Measurements from ENCODE around the gene KIAA2012. TPM values are rescaled to one million over a fixed set of nuclear protein-coding genes. Genes with fewer than 3 reads are reported as not detected.

Gene KIAA2012
- total and polyA plus RNA-seq, 2 of the 8 experiments (the other 6 are each of a cell fraction or from before 2014, with no cell fraction given): not detected

- Histone ChIP-seq H3K56ac (replicated peaks; ENCODE audit: insufficient read length, low read depth, low read length) (no peak overlapping the region), H3K27ac (ENCODE audit: low read depth, low read length) (no peak overlapping the region), H2BK12ac (ENCODE audit: low read depth, low read length) (no peak overlapping the region), H4K20me1 (replicated peaks in 1 of 2; ENCODE audit: control insufficient read depth in 1 of 2, insufficient read depth in 2 of 2, low read length in 2 of 2) (no peaks in the 10 kb centered on the region), H3K4me2 (ENCODE audit: insufficient read depth in 1 of 2, low read depth in 2 of 2, low read length in 2 of 2) (no peak overlapping the region), H3K4me1 (replicated peaks in 1 of 4; ENCODE audit: control insufficient read depth in 3 of 4, insufficient read depth in 4 of 4, low read length in 3 of 4) (no peaks in the 10 kb centered on the region), H3K14ac (ENCODE audit: insufficient read length) (no peak overlapping the region), H3K18ac (ENCODE audit: extremely low read depth, low read length) (no peak overlapping the region), H3K23ac (ENCODE audit: insufficient read length) (no peak overlapping the region), H3K79me1 (ENCODE audit: low read depth, low read length) (no peaks in the 10 kb centered on the region), H3K27me3 (replicated peaks in 1 of 4; ENCODE audit: control insufficient read depth in 3 of 4, extremely low read depth in 1 of 4, insufficient read depth in 3 of 4, low read length in 3 of 4) (no peaks in the 10 kb centered on the region), H3K4ac (replicated peaks; ENCODE audit: insufficient read length, low read depth, low read length) (no peak overlapping the region), H2BK20ac (ENCODE audit: low read length) (no peak overlapping the region), H4K5ac (ENCODE audit: insufficient read length, low read depth, low read length) (no peak overlapping the region), H2BK5ac (ENCODE audit: low read depth, low read length) (no peak overlapping the region), H3K9me3 (ENCODE audit: insufficient read depth in 2 of 2, low read depth in 1 of 2, low read length in 1 of 2) (no peaks in the 10 kb centered on the region), H2AK5ac (ENCODE audit: low read depth, low read length) (no peak overlapping the region), H2BK15ac (ENCODE audit: low read length) (no peak overlapping the region), H3K4me3 (ENCODE audit: extremely low read depth in 1 of 4, insufficient read depth in 2 of 4, low read depth in 3 of 4, low read length in 4 of 4) (no peak overlapping the region), H2BK120ac (replicated peaks; ENCODE audit: low read depth, low read length) (no peak overlapping the region), H3K9ac (replicated peaks in 1 of 4; ENCODE audit: extremely low read depth in 1 of 4, low read depth in 3 of 4, low read length in 3 of 4) (no peak overlapping the region), H3K23me2 (ENCODE audit: low read depth, low read length) (no peaks in the 10 kb centered on the region), H3K36me3 (ENCODE audit: control insufficient read depth in 2 of 4, insufficient read depth in 4 of 4, low read length in 3 of 4) (no peaks in the 10 kb centered on the region), H3K79me2 (ENCODE audit: control insufficient read depth in 1 of 2, insufficient read depth in 2 of 2, low read length in 2 of 2) (no peaks in the 10 kb centered on the region), H4K8ac (ENCODE audit: extremely low read depth, insufficient read depth, low read length) (no peak overlapping the region), H4K91ac (replicated peaks; ENCODE audit: insufficient read length, low read length) (no peak overlapping the region), H2AFZ (ENCODE audit: low read length) (no peak overlapping the region)
- ChIA-PET POLR2A (ENCODE audit: partially characterized antibody) (interaction anchor here (1.1 kb wide), 1 partner anchor 11 kb away, joined by 3 read pairs; no protein-coding TSS in a partner anchor), CTCF (ENCODE audit: partially characterized antibody) (no interaction called here)
- FAIRE-seq: no peak
- DNase-seq (ENCODE audit: low read depth in 1 of 2, low spot score in 2 of 2): no peak
- no peak for TF ChIP-seq POLR2A (IDR thresholded peaks at IDR 0.05; ENCODE audit: control extremely low read depth in 1 of 2, low read depth in 2 of 2, low read length in 2 of 2)
- TF ChIP-seq CHD1 (IDR thresholded peaks at IDR 0.05; ENCODE audit: low read depth, low read length): no peak
- no peak for TF ChIP-seq POLR2AphosphoS5 (IDR thresholded peaks at IDR 0.05; ENCODE audit: low read depth, low read length)
Measured at GRCh38 chr2:202133909-202134265, 60.8 kb downstream of the KIAA2012 start.

All from H1 (cell line).